ENCODE measurements around the gene TBC1D8.

TBC1D8 gene

GRCh38 chr2:101111917-101112771 lies 39.0 kb downstream of the TBC1D8 start:
- no peak for FAIRE-seq

DNA sequence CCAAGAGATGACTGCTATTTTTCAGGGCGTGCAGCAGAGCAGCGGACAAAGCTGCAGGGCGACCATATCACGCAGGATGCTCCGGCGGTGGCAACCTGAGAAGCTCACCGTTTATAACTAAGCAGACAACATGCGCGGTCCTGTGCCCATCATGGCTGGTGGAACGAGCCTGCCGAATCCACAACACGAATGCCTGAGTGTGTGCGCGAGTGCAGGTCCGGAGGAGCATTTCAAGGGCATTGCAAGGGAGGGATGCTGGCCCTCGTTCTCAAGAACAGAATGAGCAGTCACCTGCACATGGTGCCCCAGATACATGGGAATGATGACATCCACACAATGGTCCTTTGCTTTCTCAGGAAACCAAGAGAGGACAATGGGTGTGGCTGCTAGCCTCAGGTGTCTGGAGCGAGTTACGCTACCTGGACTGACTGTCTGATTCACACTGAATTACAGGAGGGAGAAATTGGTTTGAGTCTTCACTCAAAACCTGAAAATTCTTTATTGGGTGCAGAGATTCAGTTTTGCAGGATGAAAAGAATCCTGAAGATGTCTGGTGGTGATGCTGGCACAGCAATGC lies 39.8 kb downstream of the TBC1D8 start:
- FAIRE-seq, result no peak

DNA sequence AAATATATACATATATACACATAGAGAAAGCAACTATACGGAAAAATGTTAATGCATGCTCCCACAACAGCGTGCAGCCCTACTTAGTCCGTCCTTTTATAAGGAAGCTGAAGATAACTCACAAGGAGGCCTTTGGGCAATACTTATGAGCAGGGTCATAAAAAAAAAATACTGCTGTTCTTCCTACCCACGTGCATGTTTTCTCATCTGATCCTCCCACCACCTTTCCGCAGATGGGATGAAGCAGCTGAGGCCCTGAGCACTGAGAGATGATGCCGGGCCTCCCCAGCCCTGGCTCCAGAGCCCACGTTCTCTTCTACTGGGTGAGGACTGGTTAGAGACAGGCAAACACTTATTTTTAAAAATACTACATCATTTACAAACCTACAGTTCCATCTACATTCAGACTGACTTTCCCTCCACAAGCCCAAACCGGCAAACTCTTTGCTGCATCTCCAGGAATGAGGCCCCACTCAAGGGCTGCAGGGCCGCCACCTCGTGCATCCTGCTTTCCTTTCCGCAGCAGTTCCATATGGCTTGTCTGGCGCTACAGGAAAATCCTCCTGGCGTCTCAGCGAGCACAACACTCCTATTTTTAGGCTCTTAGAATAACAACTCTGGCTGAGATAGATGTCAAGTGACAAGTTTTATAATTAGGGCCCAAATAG lies 41.6 kb downstream of the TBC1D8 start:
- no peak for FAIRE-seq

GRCh38 chr2:101108357-101108756 lies 42.8 kb downstream of the TBC1D8 start:
- FAIRE-seq, result no peak

- no peak for FAIRE-seq
Measured at GRCh38 chr2:101107241-101107640, 43.9 kb downstream of the TBC1D8 start.

DNA sequence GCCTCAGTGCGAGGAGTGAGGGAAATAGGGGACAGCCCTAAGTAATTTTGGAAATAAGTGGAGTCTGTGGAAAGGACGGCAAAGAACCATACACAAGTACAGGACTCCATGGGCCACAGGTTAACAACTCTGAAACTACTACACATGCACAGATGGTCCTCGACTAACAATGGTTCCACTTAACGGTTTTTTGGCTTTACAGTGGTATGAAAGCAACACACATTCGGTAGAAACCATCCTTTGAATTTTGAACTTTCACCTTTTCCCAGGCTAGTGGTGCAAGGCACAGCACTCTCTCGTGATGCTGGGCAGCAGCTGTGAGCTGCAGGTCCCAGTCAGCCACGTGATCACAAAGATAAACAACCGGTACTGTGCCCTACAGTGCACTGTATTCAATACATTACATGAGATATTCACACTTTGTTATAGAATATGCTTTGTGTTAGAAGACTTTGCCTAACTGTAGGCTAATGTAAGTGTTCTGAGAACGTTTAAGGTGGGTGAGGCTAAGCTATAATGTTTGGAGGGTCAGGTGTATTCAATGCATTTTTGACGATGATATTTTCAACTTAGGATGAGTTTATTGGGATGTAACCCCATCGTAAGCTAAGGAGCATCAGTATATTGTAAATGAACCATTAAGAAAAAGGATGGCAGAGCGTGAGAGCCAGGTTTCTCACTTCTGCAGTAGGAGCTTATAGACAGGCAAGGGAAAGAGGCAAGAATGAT lies 44.6 kb downstream of the TBC1D8 start:
- no peak for FAIRE-seq

DNA sequence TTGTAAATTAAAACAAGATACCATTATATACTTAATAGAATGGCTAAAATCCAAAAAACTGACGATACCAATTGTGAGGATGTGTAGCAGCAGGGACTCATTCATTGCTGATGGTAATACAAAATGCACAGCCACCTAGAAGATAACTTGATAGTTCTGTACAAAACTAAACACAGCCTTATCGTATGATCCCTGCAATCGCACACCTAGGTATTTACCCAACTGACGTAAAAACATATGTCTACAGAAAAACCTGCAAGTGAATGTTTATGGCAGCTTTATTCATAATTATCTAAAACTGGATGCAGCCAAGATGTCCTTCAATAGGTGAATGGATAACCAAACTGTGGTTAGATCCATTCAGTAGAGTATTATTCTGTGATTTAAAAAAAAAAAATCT lies 45.5 kb downstream of the TBC1D8 start:
- FAIRE-seq, result no peak

- FAIRE-seq, result no peak
Measured at GRCh38 chr2:101097638-101098037, 53.5 kb downstream of the TBC1D8 start.

DNA sequence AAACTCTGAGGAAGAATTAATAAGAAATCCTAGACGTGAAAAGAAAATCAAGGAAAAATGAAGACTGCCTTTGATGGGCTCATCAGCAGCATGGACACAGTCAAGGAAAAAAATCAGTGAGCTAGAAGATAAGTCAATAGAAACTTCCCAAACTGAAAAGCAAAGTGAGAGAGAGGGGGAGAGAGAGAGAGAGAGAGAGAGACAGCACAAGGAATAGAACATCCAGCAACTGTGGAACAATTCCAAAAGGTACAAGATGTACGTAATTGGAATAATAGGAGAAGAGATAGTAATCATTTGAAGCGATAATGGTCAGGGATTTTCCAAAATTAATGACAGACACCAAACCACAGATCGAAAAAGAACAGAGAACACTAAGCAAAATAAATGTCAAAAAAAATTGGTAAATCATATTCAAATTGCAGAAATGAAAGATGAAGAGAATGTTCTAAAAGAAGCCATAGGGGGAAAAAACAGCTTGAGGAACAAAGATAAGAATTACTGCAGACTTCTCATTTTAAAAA lies 54.5 kb downstream of the TBC1D8 start:
- no peak for FAIRE-seq

DNA sequence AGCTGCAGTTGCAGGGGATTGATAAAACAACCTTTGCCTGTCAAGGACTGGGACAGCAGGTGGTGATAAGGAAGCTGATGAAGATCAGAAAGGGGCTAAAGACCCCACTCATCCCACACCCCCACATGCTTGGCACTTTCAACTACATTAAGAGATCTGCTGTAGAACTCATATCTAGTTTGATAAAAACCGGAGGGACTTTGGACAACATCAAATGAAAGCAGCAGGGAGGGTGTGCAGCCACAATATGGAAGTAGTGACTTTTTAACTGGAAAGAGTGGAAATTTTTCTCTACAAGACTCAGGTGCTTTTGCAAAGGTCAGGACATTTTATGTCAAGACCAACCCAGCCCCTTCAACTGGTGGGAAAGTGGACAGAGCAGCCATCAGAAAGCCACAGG lies 56.8 kb downstream of the TBC1D8 start:
- no peak for FAIRE-seq

DNA sequence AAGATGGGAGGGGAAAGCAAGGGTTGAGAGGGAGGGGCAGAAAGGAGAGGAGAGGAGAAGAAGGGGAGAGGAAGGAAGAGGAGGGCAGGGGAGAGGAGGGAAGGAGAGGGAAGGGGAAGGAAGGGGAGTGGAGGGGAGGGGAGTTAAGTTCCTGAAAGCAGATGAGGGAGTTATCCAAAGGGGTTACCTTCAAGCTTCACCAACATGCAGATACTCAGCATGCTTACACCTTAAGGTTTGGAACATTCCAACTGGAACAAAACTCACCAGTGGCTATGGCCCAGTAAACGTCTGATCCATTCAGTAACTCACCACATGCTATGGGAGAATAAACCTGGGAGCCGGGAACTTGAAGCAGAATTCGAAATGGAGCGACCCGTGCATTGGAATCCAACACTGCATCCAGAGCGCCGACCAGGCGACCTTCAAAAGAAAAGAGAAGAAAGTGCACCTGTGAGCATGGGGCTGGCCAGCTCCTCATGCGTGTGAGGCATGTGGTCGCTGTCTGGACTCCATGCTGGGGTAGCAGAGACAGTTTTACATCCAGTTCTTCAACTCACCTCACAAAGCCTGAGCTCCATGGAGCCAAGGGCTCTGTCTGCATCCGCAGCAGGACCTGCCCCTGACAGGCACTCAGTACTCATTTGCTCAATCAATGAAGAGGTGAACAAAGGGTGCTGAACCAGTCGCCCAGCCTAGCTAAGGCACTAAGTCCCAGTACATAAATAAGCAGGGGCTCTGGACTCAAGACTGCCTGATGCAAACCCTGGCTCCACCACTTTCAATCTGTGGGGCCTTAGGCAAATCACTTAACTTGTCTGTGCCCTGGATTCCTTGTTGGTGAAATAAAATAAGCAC lies 61.0 kb downstream of the TBC1D8 start:
- no peak for FAIRE-seq

DNA sequence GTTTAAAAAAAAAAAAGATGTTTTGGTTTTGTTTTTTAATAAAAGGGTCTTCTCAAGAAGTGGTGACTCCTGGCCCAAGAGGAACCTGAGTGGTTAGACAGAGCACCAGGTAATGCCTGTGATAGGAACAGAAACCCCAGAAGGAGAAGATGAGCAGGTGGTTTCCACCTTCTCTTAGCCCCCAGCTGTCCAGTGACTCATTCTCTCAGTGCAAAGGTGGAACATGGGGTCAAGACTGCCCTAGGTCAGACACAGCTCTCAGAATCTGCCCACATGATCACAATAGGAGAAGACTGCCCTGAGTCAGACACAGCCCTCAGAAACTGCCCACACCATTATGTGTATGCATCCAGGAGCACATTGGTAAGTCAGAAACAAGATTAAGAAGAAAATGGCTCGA lies 61.8 kb downstream of the TBC1D8 start:
- FAIRE-seq, result no peak

GRCh38 chr2:101087638-101088037 lies 63.5 kb downstream of the TBC1D8 start:
- no peak for FAIRE-seq

DNA sequence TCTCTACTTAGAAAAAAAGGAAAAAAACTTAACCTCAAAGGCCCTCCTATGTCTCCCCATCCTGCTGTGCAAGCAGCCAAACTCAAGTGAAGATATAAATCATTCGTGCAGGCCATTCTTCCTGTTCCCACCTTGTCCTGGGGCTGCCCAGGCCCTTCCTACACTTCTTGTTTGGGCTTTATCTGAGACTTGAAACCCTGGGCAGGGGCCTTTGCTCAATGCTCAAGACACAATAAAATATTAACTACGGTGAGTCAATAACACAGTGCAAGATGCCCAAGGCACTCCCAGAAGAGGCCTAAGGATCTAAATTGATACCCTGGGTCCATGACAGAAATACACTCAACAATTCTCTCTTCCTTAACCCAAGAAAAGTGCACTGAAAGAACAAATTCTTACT lies 67.6 kb downstream of the TBC1D8 start:
- FAIRE-seq, result no peak

DNA sequence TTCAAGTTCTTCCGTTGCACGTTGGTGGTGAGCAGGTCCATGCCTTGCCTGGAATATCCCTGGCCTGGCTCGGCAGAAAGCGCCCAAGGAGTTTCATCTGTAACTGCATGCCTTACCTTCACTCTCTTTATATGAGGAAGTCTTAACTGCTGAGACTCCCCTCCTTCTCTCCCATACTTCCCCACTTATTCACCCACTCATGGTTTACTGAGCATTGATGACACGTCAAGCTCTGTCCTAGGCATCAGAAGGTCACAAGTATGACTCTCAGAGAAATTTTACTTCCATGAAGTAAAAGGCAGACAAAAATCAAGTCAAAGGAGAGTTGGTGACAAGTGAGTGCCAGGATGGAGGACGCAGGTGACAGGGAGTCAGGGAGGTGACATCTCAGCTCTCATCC lies 68.2 kb downstream of the TBC1D8 start:
- FAIRE-seq, result no peak

- no peak for FAIRE-seq
Measured at GRCh38 chr2:101081375-101081907, 69.7 kb downstream of the TBC1D8 start.

DNA sequence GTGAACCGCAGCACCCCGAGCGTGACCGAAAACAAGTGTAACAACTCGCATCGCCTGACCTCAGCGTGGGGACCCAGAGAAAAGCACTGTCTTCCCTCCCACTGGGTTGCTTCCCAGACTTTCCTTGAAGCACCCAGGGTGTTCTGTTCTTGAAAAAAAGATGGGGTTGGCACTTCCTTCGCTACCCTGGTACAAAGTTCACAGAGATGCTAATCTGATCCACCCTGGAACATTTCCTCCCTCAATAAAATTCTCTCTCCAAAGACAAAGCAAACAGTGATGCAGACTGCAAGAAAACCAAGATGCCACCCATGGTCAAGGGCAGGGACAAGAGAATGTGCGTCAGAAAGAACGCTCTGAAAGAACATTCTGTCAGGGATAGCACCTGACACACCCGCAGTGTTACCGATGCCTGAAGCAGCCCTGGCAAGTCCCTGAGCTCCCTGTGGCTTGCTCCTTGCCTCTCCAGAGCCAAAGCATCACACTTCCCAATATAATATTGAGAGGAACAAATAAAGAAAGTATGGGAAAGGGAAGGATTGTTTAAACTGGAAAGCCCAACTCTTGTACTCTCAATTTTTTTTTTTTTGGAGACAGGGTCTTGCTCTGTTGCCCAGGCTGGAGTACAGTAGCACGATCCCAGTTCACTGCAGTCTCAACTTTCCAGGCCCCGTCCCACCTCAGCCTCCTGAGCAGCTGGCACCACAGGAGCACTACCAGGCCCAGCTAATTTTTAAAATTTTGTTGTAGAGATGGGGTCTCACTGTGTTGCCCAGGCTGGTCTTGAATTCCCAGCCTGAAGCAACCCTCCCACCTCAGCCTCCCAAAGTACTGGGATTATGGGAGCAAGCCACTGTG lies 70.7 kb downstream of the TBC1D8 start:
- no peak for FAIRE-seq

DNA sequence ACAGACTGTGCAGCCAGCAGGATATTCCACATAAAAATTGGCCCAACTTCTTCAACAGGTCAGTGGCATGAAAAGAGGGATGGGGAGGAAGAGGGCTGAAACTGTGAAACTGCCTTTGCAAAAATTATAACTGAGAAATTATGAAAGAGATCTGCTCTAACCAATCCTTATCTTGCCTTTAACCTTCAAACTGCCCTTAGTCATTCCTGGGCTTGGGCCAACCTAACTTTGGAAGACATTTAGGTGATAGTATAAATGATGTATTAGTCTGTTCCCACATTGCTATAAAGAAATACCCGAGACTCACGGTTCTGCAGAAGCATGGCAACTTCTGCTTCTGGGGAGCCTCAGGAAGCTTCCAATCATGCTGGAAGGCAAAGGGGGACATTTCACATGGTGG lies 74.6 kb downstream of the TBC1D8 start:
- no peak for FAIRE-seq

- no peak for FAIRE-seq
Measured at GRCh38 chr2:101064868-101065549, 86.2 kb downstream of the TBC1D8 start.

DNA sequence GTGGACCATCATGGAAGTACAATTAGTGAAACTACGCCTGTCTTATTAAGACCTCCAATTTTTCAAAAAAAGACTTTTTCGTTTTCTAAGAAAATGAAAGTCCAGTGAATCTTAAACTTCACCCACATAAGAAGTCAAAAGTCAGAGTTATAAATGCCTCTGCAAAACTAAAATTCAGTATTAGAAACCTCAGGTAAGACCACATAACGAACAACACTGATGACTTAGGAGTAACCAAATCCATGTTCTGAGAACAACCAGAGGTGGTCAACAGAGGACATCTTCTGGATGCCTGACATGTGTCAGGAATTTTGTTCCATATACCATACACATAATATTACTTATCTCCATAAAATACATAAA lies 86.7 kb downstream of the TBC1D8 start:
- FAIRE-seq, result no peak

Measured in A204.1 (cell line).